Nephron progenitor cell (in vitro differentiated cells): ENCODE measurements around the gene TK2.
"Not testable (repeated sequence)": the region's sequence is repeated elsewhere in the genome, so short reads cannot be mapped to it uniquely, and the experiment has no call there.

Experiments used
- DNase-seq: peaks from one replicate; pipeline ENCODE4 v3.0.0; 2021
- H3K27ac Mint-ChIP-seq: 2 replicates; pipeline ENCODE4 v1.8.0; 2021; ENCODE audit warnings: mild to moderate bottlenecking, moderate library complexity, mixed read lengths
- H3K27me3 Mint-ChIP-seq: 2 replicates; pipeline ENCODE4 v1.8.0; 2021; ENCODE audit warnings: mild to moderate bottlenecking, low read depth, mixed read lengths; ENCODE audit not compliant: poor library complexity
- H3K36me3 Mint-ChIP-seq: 2 replicates; pipeline ENCODE4 v1.8.0; 2021; ENCODE audit warnings: low read depth, mixed read lengths
- H3K4me1 Mint-ChIP-seq: 2 replicates; pipeline ENCODE4 v1.8.0; 2021; ENCODE audit warnings: mixed read lengths
- H3K4me3 Mint-ChIP-seq: 2 replicates; pipeline ENCODE4 v1.8.0; 2021; ENCODE audit warnings: mild to moderate bottlenecking, moderate library complexity, mixed read lengths
- H3K9me3 Mint-ChIP-seq: 2 replicates; pipeline ENCODE4 v1.8.0; 2021; ENCODE audit warnings: mild to moderate bottlenecking, moderate library complexity, mixed read lengths
- CTCF ChIP-seq: fragments of 200-600 bp; sonication (generic); IDR thresholded peaks from 2 replicates; pipeline ENCODE4 v1.5.0; 2021; ENCODE audit warnings: antibody characterized with exemption

TK2 gene

GRCh38 chr16:66568355-66568754, 18.4 kb upstream of the TK2 start:
- no peak for TF ChIP-seq CTCF
- Mint-ChIP-seq H3K27me3 (peaks cover 6% of the 10 kb centered on the region), H3K4me1 (no peaks in the 10 kb centered on the region), H3K27ac (no peak overlapping the region), H3K9me3 (no peaks in the 10 kb centered on the region), H3K36me3 (peaks cover 29% of the 10 kb centered on the region), H3K4me3 (no peak overlapping the region)
- DNase-seq, result no peak

GRCh38 chr16:66567270-66567669, 17.3 kb upstream of the TK2 start:
- not testable (repeated sequence) for H3K4me1 Mint-ChIP-seq, H3K27me3 Mint-ChIP-seq, H3K9me3 Mint-ChIP-seq, DNase-seq, H3K4me3 Mint-ChIP-seq, H3K27ac Mint-ChIP-seq
- peaks cover 29% of the 10 kb centered on the region for H3K36me3 Mint-ChIP-seq

GRCh38 chr16:66566051-66566901, 16.4 kb upstream of the TK2 start, which contains the start of gene CMTM1:
TSS of gene CMTM1 (plus strand) at chr16:66566439. CDS start at chr16:66566514, 75 bp downstream.
- no peaks in the 10 kb centered on the region for H3K9me3 Mint-ChIP-seq
- TF ChIP-seq CTCF, result no peak
- H3K27ac Mint-ChIP-seq, result no peak within 1 kb of the TSS

GRCh38 chr16:66563574-66564334, 13.8 kb upstream of the TK2 start:
- Mint-ChIP-seq H3K4me3 (no peak overlapping the region), H3K27ac (no peak overlapping the region), H3K27me3 (no peaks in the 10 kb centered on the region), H3K4me1 (peaks cover 10% of the 10 kb centered on the region), H3K9me3 (no peaks in the 10 kb centered on the region), H3K36me3 (peaks cover 48% of the 10 kb centered on the region)
- no peak for DNase-seq
- TF ChIP-seq CTCF, result no peak

More at GRCh38 chr16:66566051-66566901, 16.4 kb upstream of the TK2 start, which contains the start of gene CMTM1:
- H3K4me3 Mint-ChIP-seq, result no peak within 1 kb of the TSS
- peaks cover 35% of the 10 kb centered on the region for H3K36me3 Mint-ChIP-seq
- no peaks in the 10 kb centered on the region for H3K27me3 Mint-ChIP-seq
- DNase-seq, result no peak
- no peaks in the 10 kb centered on the region for H3K4me1 Mint-ChIP-seq

- no peak for TF ChIP-seq CTCF
- Mint-ChIP-seq H3K9me3 (no peaks in the 10 kb centered on the region), H3K4me3 (no peak overlapping the region), H3K36me3 (peaks cover 47% of the 10 kb centered on the region), H3K27me3 (no peaks in the 10 kb centered on the region), H3K27ac (no peak overlapping the region), H3K4me1 (peaks cover 10% of the 10 kb centered on the region)
- no peak for DNase-seq
These were observed 13.1 kb upstream of the TK2 start for GRCh38 chr16:66562986-66563385.

- H3K27me3 Mint-ChIP-seq, result no peaks in the 10 kb centered on the region
- H3K9me3 Mint-ChIP-seq, result no peaks in the 10 kb centered on the region
- no peak overlapping the region for H3K4me3 Mint-ChIP-seq
- no peak overlapping the region for H3K27ac Mint-ChIP-seq
- H3K36me3 Mint-ChIP-seq, result peaks cover 44% of the 10 kb centered on the region
- DNase-seq, result no peak
- H3K4me1 Mint-ChIP-seq, result peaks cover 10% of the 10 kb centered on the region
- TF ChIP-seq CTCF, result no peak
These were observed 12.5 kb upstream of the TK2 start for GRCh38 chr16:66562409-66562808.
